ENCODE measurements around the gene GGA3.
A peak's percentile ranks its signal among the peaks of the same experiment; 100 is the strongest.
"Not testable (repeated sequence)": the region's sequence is repeated elsewhere in the genome, so short reads cannot be mapped to it uniquely, and the experiment has no call there.

Gene GGA3

DNA sequence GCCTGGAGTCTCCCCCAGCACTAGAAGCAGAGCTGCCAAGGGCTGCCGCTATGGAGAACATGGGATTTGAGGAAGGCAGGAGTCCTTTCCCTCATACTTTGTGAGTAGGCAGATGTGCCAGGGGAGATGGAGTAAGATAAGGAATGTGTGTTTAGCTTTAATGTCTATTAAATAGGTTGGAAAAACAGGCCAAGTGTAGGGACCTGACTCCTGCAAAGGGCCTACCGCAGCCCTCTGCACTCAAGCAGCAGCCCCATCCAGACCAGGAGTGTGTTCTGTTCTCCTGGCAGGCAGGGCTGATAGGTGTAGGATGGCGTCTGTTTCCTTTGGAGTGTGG is 11.4 kb upstream of the GGA3 start:
- DNase-seq, result no peak

DNA sequence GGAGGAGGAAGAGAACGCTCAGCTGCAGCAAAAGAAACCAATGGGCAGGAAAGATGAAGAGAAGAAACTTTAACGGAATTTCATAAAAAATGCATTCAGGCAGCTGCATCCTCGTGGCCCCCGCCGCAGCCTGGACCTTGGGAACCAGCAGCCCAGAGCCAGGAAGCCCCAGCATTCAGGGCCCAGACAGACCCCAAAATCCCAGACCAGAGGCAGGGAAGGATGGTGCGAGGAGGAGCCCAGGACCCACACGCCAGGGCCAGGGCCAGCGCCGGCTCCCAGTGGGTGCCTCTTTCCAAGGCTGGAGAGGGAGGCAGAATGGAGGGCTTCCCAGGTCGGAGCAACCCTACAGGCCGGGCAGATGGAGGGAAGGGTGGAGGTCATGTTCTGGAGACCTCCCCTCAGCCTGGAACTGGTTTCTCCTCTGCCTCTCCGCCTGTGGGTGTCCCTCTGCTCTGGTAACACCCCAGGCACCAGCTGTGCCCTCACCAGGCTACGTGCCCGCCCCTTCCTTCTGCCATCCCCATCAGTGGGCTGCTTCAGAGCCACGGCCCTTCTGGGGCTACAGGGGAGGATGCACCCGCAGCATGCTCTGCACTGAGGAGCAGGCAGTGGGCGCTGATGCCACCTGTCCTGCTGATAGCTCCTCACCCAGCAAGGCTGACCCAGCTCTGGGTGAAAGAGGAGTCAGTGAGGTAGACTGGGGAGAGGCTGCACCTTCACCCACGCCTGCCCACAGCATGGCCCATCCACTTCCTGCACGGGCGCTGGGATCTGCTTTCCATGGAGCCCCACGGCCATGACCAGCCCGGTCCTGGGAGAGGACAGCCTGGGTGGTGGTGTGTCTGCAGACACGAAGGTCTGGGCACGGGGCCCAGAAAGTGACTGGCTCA is 10.8 kb upstream of the GGA3 start:
- DNase-seq, result no peak

DNA sequence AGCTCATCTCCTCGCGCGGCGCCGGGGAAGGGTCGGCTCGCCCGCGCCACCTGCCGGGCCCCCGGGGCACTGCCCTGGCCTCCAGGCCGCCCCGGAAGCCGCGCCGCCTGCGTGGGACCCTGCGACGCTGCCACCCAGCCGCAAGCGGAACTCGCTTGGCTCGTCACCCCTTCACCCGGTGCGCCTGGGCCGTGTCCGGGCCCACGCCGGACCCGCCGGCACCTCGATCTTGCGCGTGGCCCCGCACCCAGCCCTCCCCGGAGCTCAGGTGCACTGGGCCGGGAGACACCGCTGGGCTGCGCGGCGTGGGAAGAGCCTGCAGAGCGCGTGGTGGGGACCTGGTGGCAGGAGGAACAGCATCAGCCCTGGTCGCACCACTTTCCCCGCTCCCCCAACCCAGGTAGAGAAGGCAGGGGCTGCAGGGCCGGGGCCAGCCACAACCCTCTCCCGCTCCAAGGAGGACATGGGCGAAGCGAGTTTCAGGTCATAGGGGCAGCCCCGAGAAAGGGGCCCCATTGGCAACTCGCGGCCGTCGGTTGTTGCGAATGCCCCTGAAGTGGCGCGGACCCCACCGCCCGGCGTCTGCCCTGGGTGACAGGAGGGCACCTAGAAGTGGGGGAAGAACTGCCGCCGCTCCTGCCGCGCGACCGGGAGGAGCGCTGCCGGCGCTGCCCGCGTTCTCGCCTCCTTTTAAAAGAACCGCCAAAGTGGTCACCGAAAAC is 10.0 kb upstream of the GGA3 start:
- peak; percentile 83 for DNase-seq

DNA sequence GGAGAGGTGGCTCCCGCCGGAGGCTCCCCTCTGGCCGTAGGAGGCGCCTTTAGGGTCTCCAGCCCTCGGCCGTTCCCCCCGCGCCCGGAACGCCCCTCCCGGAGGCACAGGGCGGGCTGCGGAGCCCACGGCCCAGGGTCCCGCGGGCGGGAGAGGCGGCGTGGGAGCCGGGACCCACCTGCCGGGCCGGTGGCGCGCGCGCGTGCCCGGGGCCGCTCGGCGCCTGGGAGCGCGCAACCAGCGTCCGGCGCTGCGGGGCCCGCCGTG is 9.5 kb upstream of the GGA3 start, which contains the start of gene MIF4GD:
Gene MIF4GD, minus strand, starts transcription at position 266 of the 267 bp plus-strand sequence. CDS start 1,036 bp downstream, outside the sequence.
- DNase-seq, result no peak

DNA sequence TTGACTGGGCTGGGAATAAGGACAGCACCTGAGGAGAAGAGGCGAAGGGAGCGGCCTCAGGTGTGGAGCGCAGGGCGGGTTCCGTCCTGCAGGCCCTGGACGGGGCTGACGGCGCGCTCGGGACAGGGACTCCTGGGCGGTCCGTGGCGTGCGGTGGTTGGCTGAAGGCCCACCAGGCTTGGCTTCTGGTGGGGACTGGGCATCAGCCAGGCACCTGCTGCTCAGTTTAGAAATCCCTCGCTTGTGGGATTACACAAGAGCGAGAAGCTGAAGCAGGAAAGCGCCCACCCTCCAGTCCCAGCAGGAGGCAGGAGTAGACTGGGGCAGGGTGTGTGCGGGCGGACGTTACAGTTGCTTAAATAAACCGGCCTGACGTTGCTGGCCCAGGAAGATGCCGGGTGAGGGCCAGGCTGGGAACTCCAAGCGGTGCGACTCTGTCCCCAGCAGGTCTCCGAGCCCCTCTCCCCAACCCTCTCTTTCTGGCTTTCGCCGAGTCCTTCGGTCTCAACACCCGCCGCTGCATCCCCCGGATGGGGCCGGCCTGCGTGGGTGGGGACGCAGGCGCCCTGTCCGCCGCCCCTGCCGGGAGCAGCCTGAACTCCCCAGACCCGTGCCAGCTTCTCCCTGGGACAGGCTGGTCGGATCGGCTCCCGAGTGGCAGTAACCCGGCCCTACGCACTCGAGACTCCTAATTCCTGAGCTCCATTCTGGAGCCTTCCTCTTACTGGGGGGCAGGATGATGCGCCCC is 9.0 kb upstream of the GGA3 start:
- DNase-seq, result peak; percentile 77

DNA sequence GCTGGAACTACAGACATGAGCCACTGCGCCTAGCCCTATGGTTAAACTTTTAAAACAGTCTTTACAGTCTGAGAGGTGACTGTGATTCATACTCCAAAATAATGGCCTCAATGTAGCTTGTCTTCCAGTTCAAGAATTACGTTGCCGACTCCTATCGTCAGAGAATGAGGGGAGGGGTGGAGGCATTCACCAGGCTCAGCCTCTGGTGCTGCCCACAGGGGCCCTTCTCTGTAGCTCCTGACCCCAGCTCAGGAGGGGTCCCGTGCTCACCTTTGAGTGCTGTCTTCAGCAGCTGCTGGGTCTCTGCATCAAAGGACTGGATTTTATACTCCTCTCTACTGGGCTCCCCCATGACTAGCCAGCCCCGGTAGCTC is 8.4 kb upstream of the GGA3 start:
- no peak for DNase-seq

DNA sequence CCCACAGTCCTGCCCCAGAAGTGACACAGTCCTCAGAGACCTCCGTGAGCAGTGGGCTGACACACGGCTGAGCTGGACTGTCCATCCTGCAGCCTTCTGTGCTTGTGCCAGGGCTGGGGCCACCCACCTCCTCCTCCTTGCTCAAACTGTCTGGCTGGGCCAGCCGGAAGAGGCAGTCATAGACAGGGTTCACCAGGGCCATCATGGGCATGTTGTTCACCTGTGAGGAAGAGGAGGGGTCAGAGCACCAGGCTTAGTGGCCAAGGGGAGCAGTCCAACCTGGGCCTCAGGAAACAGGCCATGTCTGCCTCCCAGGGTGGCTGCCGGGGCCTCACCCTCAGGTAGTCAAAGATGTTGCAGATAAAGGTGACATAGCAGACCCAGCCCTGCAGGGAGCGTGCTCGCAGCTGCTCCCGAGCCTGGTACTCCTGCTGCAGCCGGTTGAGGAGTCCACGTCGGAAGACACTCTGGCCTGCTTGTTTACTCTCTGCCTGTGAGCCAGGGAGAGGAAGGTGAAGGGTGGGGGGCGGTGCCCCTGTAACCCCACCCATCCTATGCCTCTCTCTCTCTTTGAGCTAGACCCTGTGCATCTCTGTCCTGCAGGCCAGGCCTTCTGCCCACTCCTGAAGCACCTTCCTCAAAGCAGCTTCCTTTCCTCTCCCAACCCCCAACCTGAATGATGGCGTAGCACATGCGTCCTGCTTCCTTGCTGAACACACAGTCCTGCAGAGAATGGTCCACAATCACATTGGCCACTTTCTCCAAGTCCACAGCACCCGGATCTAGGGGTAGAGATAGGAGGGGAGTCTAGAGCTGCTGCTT is 6.2 kb upstream of the GGA3 start:
- DNase-seq, result no peak

DNA sequence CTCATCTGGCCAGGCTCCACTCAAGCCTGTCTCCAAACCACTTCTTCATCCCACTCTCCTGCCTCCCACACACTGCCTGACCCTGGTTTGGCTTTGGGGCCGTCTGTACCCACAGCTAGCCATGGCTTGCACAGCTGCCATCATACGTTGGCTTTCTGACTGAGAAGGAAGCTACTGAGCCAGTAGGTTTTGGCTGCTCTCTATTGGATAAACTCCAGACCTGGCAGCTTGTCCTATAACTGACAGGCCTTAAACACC is 5.7 kb upstream of the GGA3 start:
- DNase-seq, result no peak

DNA sequence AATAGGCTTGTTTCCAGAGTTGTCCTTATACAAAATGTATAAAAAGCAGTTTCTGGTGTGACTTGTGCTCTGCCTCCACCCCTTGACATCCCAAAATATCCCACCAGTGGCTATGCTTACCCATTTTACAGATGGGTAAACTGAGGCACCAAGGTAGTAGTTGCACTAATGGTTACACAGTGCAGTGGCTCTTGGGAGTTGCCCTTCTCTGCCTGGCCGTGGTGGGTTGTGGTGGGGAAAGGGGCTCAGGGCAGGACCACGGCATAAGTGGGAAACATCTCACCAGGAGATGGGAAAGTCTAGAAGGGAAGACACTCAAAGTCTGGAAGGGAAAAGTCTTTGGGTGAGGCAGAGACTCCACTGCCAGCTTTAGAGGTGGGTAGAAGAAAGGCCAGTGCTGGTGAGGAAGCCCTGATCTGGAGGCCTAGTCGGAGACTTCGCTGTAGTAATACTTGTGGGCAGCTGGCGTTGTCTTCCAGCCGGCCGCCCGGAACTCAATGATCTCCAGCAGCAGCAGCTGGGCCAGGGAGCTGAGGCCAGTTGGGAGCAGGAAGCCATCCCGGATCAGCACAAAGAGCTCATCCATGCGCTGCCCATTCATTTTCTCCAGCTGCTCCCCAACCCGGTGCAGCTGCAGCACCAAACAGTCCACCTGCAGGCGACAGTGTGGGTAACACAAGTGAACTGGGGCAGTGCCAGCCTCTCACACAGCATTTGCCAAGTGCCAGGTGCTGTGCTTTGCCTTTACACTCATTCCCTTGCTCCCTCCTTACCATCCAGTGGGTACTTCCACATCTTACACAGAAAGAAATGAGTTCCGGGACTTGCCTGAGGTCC is 5.1 kb upstream of the GGA3 start:
- peak; percentile 53 for DNase-seq

DNA sequence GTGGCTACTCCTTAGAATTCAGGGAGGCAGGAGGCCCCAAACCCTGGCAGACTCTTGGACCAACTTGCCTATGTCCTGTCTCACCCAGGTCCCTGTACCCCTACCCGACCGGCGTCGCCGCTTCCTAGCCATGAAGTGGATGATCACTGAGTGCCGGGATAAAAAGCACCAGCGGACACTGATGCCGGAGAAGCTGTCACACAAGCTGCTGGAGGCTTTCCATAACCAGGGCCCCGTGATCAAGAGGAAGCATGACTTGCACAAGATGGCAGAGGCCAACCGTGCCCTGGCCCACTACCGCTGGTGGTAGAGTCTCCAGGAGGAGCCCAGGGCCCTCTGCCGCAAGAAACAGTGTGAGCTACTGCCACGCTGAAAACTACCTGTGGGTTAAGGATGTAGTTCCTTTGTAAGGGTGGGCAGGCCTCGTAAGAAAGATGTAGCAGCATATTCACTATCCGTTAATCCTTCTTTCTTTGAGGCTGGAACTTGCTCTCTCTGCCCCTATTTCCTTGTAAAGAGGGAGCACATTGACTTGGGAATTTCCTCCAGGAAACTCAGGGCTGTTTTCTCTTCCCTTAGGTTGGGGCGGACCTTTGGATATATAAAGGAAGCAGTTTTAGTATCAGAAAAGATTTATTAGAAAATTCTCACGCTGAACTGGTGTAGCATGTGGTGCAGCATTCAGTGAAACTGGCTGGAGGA is 4.4 kb upstream of the GGA3 start:
- no peak for DNase-seq

DNA sequence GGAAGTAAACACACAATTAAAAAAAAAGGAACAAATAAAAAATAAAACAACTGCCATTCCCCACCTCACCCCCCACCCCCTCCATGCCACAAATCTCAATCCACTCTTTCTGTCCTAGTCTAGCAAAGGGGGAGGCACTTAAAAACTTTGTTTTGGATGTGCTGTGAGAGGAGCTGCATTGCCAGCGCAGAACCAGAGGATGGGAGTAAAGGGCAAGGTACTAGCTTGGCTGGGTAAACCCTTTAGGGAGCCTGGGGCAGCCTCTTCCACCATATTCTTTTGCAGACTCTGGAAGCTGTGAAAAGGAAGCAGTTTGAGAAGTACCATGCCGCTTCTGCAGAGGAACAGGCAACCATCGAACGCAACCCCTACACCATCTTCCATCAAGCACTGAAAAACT is 1.6 kb upstream of the GGA3 start:
- DNase-seq, result no peak

DNA sequence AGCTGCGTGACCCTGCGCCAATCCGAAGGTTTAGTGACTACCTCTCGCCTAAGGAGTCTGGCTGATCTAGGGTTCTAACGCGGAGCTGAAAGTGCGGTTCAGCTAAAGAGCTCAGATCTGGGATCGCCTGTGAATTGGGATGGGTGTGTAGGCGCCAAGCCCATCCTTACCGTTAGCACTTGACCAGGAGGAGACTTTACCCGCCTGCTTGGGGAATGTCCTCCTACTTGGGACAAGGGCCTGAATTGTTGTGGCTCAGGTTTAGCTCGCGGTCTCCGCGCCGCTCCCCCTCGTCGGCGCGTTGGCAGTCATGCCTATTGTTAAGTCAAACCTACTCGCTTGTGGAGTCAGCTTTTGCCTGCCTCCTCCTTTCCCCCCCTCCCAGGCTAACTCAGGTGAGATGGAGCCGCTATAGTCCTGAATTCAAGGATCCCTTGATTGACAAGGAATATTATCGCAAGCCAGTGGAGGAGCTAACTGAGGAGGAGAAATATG is 753 bp upstream of the GGA3 start:
- no peak for DNase-seq

DNA sequence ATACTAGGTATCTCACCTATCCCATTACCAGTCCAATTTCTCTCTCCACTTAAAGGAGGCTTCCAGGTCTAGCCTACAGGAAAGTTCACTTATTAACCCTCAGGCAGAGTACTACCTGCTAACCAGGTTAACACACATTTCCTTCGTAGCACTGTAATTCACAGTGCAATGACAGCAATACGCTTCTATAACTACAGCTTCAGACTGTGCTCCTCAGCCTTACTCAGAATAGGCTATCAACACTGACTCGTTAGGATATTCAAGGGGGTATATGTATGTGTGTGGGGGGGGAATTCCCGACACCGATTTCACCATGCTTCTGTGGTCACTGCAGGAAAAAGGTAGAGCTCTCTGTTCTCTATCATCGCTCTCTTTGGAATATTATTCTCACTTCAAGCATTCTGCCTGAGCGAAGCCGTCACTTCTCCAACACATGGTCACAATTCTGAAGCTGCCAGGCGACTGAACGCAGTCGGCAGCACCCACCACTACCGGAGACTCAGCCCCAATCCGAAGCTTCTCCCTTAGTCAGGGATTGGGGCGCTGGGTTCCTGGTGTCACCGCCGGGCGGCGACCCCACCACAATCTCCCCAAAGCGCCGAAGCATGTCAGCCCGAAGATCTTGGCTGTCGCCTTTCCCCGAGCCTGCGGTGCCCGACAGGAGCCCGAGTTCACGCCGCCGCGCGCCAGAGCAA is 618 bp downstream of the GGA3 start:
- peak; percentile 25 for DNase-seq

DNA sequence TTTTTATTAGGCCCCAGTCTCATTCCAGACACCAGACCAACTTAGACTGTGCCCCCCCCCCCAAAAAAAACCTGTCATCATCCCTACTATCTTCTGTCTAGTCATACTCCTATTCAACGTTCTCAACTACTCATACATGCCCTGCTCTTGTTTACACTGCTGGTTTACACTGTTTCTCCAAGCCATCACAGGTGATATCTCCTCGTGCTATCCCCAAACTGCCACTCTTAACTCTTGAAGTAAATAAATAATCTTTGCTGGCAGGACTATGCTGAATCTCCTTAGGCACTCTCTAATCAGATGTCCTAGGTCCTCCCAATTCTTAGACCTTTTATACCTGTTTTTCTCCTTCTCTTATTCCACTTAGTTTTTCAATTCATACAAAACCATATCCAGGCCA is 4.2 kb downstream of the GGA3 start:
- DNase-seq, result not testable (repeated sequence)

DNA sequence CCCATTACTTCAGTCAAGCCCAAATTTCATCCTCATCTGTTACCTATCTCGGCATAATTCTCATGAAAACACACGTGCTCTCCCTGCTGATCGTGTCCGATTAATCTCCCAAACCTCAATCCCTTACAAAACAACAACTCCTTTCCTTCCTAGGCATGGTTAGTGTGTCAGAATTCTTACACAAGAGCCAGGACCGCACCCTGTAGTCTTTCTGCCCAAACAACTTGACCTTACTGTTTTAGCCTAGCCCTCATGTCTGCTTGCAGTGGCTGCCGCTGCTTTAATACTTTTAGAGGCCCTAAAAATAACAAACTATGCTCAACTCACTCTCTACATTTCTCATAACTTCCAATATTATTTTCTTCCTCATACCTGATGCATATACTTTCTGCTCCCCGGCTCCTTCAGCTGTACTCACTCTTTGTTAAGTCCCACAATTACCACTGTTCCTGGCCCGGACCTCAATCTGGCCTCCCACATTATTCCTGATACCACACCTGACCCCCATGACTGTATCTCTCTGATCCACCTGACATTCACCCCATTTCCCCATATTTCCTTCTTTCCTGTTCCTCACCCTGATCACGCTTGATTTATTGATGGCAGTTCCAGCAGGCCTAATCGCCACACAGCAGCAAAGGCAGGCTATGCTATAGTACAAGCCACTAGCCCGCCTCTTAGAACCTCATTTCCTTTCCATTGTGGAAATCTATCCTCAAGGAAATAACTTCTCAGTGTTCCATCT is 5.3 kb downstream of the GGA3 start:
- DNase-seq, result not testable (repeated sequence)

DNA sequence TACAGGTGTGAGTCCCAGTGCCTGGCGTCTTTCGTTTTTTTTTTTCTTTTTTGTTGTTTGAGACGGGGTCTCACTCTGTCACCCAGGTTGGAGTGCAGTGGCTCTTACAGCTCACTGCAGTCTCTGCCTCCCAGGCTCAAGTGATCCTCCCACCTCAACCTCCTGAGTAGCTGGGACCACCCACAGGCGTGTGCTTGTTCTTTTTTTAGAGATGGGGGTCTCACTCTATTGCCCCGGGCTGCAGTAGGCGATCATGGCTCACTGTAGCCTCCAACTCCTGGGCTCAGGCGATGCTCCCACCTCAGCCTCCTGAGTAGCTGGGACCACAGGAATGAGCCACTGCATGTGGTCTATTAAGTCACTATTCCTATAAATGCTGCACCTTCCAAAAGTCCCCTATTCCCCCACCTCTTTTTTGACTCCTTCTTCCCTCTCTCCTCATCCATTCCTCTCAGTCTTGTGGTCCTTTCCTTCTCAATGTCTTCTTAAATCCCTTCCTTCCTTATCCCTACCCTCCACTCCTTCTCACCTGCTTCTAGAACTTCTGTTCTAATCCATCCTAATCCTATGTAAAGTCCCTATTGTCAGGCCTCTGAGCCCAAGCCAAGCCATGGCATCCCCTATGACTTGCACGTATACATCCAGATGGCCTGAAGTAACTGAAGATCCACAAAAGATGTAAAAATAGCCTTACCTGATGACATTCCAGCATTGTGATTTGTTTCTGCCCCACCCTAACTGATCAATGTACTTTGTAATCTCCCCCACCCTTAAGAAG is 9.2 kb downstream of the GGA3 start:
- DNase-seq, result no peak

DNA sequence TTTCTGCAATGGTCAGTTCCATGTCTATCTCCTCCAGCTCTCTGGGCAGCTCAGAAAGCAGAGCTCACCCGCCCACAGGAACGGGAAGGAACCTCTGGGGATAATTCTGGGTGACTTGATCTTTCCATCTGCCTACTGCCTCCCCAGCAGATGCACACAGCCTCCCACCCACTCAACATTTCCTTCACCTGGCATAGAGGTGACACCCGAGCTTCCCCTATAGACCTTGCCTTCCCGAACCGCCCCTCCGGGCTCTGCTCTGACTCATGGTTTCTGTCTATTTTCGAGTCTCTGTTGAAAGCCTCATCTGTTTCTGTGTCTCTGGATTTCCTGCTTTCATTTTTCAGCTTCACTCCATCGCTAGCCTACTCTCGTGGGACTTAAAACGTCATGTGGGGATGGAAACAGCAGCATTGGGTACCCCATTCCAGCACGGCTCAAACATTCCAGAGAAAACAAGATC is 11.4 kb downstream of the GGA3 start:
- DNase-seq, result no peak

DNA sequence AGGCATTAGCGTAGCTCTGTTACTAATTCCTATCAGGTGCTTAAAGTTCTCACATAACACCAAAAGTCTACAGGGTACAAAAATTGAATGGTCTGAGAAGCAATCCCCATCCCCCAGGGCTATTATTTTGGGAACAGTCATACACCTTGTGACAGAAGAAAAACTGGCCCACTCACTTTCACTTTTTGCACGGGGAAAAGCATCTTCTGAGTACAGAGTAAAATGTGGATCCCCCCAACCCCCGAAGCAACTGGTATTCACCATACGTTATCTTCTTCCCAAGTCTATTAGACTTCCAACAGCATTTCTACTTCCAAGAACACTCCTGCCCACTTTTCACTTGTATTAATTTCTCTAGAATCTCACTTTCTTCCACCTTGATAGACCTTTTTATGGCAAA is 11.8 kb downstream of the GGA3 start:
- DNase-seq, result no peak

DNA sequence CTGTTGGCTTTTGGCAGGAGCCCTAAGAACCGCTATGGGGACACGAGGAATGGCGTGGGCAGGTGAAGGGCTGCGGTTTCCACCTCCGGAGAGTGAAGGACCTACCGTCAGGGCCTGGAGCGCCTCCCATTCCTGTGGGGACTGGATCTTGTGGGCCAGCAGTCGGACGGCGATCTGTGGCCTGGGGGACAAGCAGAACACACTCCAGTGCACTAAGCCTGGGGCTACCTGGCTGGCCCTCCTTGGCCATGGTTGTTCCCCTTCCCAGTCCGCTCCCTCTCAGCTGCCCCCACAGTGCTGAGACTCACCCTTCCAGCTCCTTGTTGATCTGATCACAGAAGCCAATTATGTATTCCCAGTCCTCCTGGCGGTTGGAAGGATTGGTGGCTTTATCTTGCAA is 15.0 kb downstream of the GGA3 start:
- no peak for DNase-seq

All from right hindlimb (tissue), 1 donor.